B cell (primary cell): ENCODE data around the gene KRT27. TPM values are rescaled to one million over a fixed set of nuclear protein-coding genes. Genes with fewer than 3 reads are reported as not detected.
A peak's percentile ranks its signal among the peaks of the same experiment; 100 is the strongest.

ENCODE experiments used
- ATAC-seq: fragments of 200-7000 bp; cut with Tn5 transposase; one replicate; pipeline ENCODE4 v1.10.0; 2021; ENCODE audit warnings: low read depth, mild to moderate bottlenecking, moderate number of reproducible peaks, moderate library complexity
- CTCF ChIA-PET: fragments of 350-600 bp; sonication (Branson Sonifier 250); formaldehyde crosslinking; loops from one replicate; lab custom pipeline; 2021; ENCODE audit warnings: antibody characterized with exemption, inconsistent platforms; lab: Charles Lee
- POLR2A ChIA-PET: fragments of 350-600 bp; sonication (Branson Sonifier 250); formaldehyde crosslinking; loops from one replicate; lab custom pipeline; 2021; ENCODE audit warnings: antibody characterized with exemption; lab: Charles Lee
- DNase-seq: peaks from one replicate; pipeline ENCODE4 v3.0.0; 2013
- H2AFZ ChIP-seq: 2 replicates; pipeline ENCODE4 v1.6.1; 2012; ENCODE audit warnings: mild to moderate bottlenecking, low read depth, low read length; ENCODE audit not compliant: insufficient read depth, poor library complexity, severe bottlenecking
- H3K27ac ChIP-seq, 2 donors: 1 replicate in 1 of 2; 2 replicates in 1 of 2; pipeline ENCODE4 v1.5.1; 2012 to 2013; ENCODE audit warnings: low read length in 2 of 2, mild to moderate bottlenecking in 2 of 2, moderate library complexity in 1 of 2
- H3K27me3 ChIP-seq, 4 experiments: fragments of 200-600 bp in 1 of 4; sonication (generic) in 1 of 4; replicated peaks in 1 of 4; 1 replicate in 2 of 4; 2 replicates in 2 of 4; pipeline versions ENCODE4 v1.6.1 to v1.7.0; 2013 to 2016; ENCODE audit warnings: low read length in 3 of 4, mild to moderate bottlenecking in 2 of 4, mixed read lengths in 1 of 4, moderate library complexity in 1 of 4; ENCODE audit not compliant: insufficient read depth in 4 of 4, control insufficient read depth in 3 of 4; ENCODE audit errors: control extremely low read depth in 1 of 4
- H3K36me3 ChIP-seq, 2 experiments: replicated peaks in 1 of 2; 1 replicate in 1 of 2; 2 replicates in 1 of 2; pipeline versions ENCODE4 v1.6.1 to v1.7.1; 2013; ENCODE audit warnings: low read length in 1 of 2; ENCODE audit not compliant: insufficient read depth in 2 of 2, control insufficient read depth in 1 of 2; ENCODE audit errors: control extremely low read depth in 1 of 2, extremely low read depth in 1 of 2
- H3K4me1 ChIP-seq, 2 donors: fragments of 200-600 bp in 1 of 2; sonication (generic) in 1 of 2; 1 replicate in 1 of 2; 2 replicates in 1 of 2; pipeline versions ENCODE4 v1.5.1 to v1.6.1; 2013 to 2017; ENCODE audit warnings: low read length in 2 of 2; ENCODE audit not compliant: control insufficient read depth in 2 of 2, insufficient read depth in 2 of 2
- H3K4me2 ChIP-seq: replicated peaks from 2 replicates; pipeline ENCODE3; 2012; ENCODE audit warnings: mild to moderate bottlenecking, low read depth, low read length; ENCODE audit not compliant: poor library complexity, severe bottlenecking
- H3K4me3 ChIP-seq, 5 experiments: fragments of 200-600 bp in 1 of 5; sonication (generic) in 1 of 5; 1 replicate in 3 of 5; 2 replicates in 2 of 5; pipeline versions ENCODE4 v1.5.1 to v1.7.0; 2011 to 2016; ENCODE audit warnings: low read length in 4 of 5, mild to moderate bottlenecking in 4 of 5, low read depth in 2 of 5, control low read depth in 1 of 5, moderate library complexity in 1 of 5; ENCODE audit not compliant: insufficient read depth in 1 of 5; ENCODE audit errors: control extremely low read depth in 1 of 5, extremely low read depth in 1 of 5
- H3K79me2 ChIP-seq: fragments of 200-600 bp; sonication (generic); one replicate; pipeline ENCODE4 v1.6.0; 2016; ENCODE audit warnings: low read length; ENCODE audit not compliant: control insufficient read depth, insufficient read depth
- H3K9ac ChIP-seq: fragments of 200-600 bp; sonication (generic); 2 replicates; pipeline ENCODE4 v1.6.1; 2017; ENCODE audit warnings: mild to moderate bottlenecking, low read length, moderate library complexity
- H3K9me3 ChIP-seq, 3 donors: one replicate each; pipeline versions ENCODE4 v1.6.1 to v1.7.1; 2013; ENCODE audit warnings: low read length in 2 of 3; ENCODE audit not compliant: control insufficient read depth in 2 of 3, insufficient read depth in 1 of 3; ENCODE audit errors: control extremely low read depth in 1 of 3
- H4K20me1 ChIP-seq: 2 replicates; pipeline ENCODE4 v1.6.0; 2012; ENCODE audit warnings: mild to moderate bottlenecking, low read length; ENCODE audit not compliant: insufficient read depth, control insufficient read depth, poor library complexity, severe bottlenecking
- H3K27ac Mint-ChIP-seq: one replicate; pipeline ENCODE4 v1.8.0; 2021; ENCODE audit warnings: mixed read lengths
- H3K27me3 Mint-ChIP-seq: one replicate; pipeline ENCODE4 v1.8.0; 2021; ENCODE audit warnings: mixed read lengths
- H3K4me1 Mint-ChIP-seq: one replicate; pipeline ENCODE4 v1.8.0; 2021; ENCODE audit warnings: mixed read lengths
- H3K4me3 Mint-ChIP-seq: one replicate; pipeline ENCODE4 v1.8.0; 2021; ENCODE audit warnings: mixed read lengths
- H3K9me3 Mint-ChIP-seq: one replicate; pipeline ENCODE4 v1.8.0; 2022; ENCODE audit warnings: mixed read lengths; ENCODE audit not compliant: insufficient read depth
- CTCF ChIP-seq: fragments of 200-600 bp; IDR thresholded peaks from one replicate; pipeline ENCODE4 v1.8.0; 2022; ENCODE audit warnings: antibody characterized with exemption, mild to moderate bottlenecking
- EZH2 ChIP-seq: IDR thresholded peaks from 2 replicates; pipeline ENCODE4 v1.6.1; 2012; ENCODE audit warnings: borderline replicate concordance, low read depth, mild to moderate bottlenecking, moderate library complexity, low read length; ENCODE audit not compliant: insufficient read depth, poor library complexity, severe bottlenecking
- WGBS: methylation state at CpG from one replicate; pipeline ENCODE4 v1.1.5; 2013; ENCODE audit warnings: missing lambda C conversion rate; ENCODE audit not compliant: insufficient coverage; 5-methylcytosine and 5-hydroxymethylcytosine counted together
- intact Hi-C: fragments of 100-400 bp; cut with micrococcal nuclease; formaldehyde crosslinking; loops from one replicate; pipeline ENCODE4 v1.10.0; 2022
- polyA plus RNA-seq: library from polyadenylated mRNA; depleted of rRNA; stranded (reverse); fragments of >200 nt; gene quantifications from 2 replicates; pipeline ENCODE4 v1.2.3, GENCODE V29; 2012
- total RNA-seq, 2 donors: library from RNA; stranded (reverse); fragments of 120-200 nt in 1 of 2; gene quantifications; 1 replicate in 1 of 2; 2 replicates in 1 of 2; pipeline versions ENCODE4 v1.2.3 to v1.2.4, GENCODE V29; 2013 to 2022

KRT27 gene
- total and polyA plus RNA-seq, 2 donors (not counting 1 experiment from before 2014, with no cell fraction given) = not detected

- intact Hi-C loops = loop anchor here (1.0 to 10.0 kb wide), 6 partner anchors 91 to 1363 kb away; partner anchors contain the start of genes CCR7, DNAJC7 and KCNH4
- Histone ChIP-seq H2AFZ (peak overlapping the region; percentile 96), H3K9ac (peak overlapping the region; percentile 91), H3K4me1 (peaks cover 8 to 13% of the 10 kb centered on the region in 2 donors), H3K9me3 (peaks cover 0 to 3% (median 3%) of the 10 kb centered on the region in 3 donors), H3K36me3 (peaks cover 0 to 12% of the 10 kb centered on the region in 2 experiments), H4K20me1 (no peaks in the 10 kb centered on the region), H3K27me3 (peaks cover 0 to 6% (median 0%) of the 10 kb centered on the region in 4 experiments), H3K27ac (peak overlapping the region; percentile 68 to 86), H3K4me2 (peak overlapping the region; percentile 79), H3K79me2 (no peaks in the 10 kb centered on the region), H3K4me3 (peak overlapping the region; percentile 50 to 95 (median 71))
- H3K4me3 Mint-ChIP-seq = peak overlapping the region; percentile 89
- peaks cover 16% of the 10 kb centered on the region for H3K27me3 Mint-ChIP-seq
- under 1% methylated on average over 66 of the region's 73 CpGs for WGBS
- TF ChIP-seq CTCF (no peak), EZH2 (no peak)
- ATAC-seq = peak; percentile 91
- ChIA-PET POLR2A (interaction anchor here (0.9 to 1.2 kb wide), 3 partner anchors 172 to 847 kb away, joined by 3 to 5 read pairs (median 5); partner anchors contain the start of genes KRTAP16-1 and SMARCE1), CTCF (interaction anchor here (0.6 to 2.2 kb wide), 10 partner anchors 15 to 847 kb away, joined by 3 to 8 read pairs (median 4); no protein-coding TSS in a partner anchor)
- peaks cover 6% of the 10 kb centered on the region for H3K9me3 Mint-ChIP-seq
- peaks cover 18% of the 10 kb centered on the region for H3K4me1 Mint-ChIP-seq
- peak overlapping the region; percentile 85 for H3K27ac Mint-ChIP-seq
- DNase-seq = peak; percentile 95
Measured at GRCh38 chr17:40818733-40819527, 36.6 kb upstream of the KRT27 start.
